LNCaP clone FGC (cell line): ENCODE data around the gene INPP4A.

Experiments used
- DNase-seq: peaks from one replicate; pipeline ENCODE4 v3.0.0-alpha.2; 2011; ENCODE audit warnings: low read depth
- H3K4me3 ChIP-seq: 2 replicates; pipeline ENCODE4 v1.5.1; 2011; ENCODE audit warnings: mild to moderate bottlenecking, low read depth, low read length, control low read depth
- TF ChIP-seq, protein P1 (sequence below): IDR thresholded peaks from 2 replicates; pipeline ENCODE4 v1.5.1; 2012; ENCODE audit warnings: mild to moderate bottlenecking; ENCODE audit not compliant: control insufficient read depth, insufficient read depth; ENCODE audit errors: extremely low read depth

The INPP4A gene

DNA sequence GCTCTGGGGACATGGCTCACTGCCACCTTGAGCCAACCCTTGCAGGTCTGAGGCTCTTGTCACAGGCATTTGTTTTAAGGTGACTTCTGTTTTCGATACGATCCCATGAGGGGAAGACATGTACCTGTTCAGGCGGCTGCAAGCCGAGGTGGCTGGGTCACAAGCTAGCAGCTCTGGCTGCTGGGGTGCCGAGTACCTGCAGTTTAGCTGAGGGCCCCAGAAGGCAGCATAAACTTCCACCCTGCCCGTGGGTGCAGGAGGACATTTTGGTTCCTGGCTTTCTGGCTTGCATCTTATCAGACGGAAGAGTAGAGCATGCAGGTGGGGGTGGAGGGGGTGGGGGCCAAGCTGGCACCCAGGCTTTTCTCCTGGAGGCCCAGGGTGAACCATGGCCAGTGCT, 135.3 kb downstream of the INPP4A start:
- H3K4me3 ChIP-seq, result no peak overlapping the region
- TF ChIP-seq, protein P1, sequence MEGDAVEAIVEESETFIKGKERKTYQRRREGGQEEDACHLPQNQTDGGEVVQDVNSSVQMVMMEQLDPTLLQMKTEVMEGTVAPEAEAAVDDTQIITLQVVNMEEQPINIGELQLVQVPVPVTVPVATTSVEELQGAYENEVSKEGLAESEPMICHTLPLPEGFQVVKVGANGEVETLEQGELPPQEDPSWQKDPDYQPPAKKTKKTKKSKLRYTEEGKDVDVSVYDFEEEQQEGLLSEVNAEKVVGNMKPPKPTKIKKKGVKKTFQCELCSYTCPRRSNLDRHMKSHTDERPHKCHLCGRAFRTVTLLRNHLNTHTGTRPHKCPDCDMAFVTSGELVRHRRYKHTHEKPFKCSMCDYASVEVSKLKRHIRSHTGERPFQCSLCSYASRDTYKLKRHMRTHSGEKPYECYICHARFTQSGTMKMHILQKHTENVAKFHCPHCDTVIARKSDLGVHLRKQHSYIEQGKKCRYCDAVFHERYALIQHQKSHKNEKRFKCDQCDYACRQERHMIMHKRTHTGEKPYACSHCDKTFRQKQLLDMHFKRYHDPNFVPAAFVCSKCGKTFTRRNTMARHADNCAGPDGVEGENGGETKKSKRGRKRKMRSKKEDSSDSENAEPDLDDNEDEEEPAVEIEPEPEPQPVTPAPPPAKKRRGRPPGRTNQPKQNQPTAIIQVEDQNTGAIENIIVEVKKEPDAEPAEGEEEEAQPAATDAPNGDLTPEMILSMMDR, result no peak
- DNase-seq, result no peak

DNA sequence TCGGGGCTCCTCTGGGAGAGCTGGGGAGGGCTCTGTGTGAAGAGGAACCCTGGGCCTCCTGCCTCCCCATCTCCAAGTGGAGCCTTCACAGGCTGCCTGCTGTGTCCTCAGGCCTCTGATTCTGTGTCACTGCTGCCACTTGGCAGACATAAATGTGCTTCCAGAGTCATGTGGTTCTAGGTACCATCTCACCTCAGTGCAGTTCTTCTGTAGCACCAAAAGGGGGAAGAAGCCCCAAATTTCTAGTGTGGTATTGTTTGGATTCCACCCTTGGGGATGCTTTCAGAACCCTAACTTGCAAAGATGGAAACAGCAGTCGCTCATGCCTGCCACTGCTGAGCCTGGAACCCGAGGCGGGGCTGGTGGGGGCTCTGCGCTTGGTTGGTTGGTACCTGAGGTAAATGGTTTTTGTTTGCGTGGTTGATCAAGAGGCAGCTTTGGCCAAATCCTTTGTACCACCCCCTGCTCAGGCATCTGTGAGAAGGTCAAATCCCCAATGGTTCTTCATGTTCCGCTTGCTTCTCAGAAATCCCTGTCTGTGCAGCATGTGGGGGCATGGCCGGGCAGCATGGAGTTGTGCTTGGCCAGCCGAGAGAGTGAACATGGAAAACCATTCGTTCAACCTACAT, 136.1 kb downstream of the INPP4A start:
- TF ChIP-seq, protein P1, result no peak
- DNase-seq, result no peak
- H3K4me3 ChIP-seq, result no peak overlapping the region

DNA sequence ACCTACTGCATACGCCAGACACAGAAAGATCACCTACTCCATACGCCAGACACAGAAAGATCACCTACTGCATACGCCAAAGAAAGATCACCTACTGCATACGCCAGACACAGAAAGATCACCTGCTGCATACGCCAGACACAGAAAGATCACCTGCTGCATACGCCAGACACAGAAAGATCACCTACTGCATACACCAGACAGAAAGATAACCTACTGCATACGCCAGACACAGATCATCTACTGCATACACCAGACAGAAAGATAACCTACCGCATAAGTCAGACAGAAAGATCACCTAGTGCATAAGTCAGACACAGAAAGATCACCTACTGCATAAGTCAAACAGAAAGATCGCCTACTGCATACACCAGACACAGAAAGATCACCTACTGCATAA, 137.9 kb downstream of the INPP4A start:
- no peak for DNase-seq
- no peak overlapping the region for H3K4me3 ChIP-seq
- TF ChIP-seq, protein P1, result no peak

DNA sequence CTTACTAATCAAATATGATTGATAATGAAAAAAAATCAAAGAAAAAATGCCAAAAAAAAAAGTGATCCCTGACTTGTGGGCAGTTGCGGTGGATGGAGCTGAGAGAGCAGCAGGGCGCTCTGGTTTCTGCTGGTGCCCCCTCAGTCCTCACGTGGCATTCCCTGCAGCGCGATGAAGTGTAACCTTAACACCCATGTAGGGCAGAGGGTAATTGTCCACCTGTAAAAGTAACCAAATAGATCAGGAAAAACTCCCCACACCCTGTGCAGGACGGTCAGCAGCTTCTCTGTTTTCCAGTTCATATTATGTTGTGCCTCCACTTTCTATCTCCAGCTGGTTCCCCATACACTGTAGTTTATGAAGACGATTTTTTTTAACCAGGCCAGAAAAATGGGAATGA, 138.6 kb downstream of the INPP4A start:
- DNase-seq, result no peak
- TF ChIP-seq, protein P1, result no peak
- H3K4me3 ChIP-seq, result no peak overlapping the region

DNA sequence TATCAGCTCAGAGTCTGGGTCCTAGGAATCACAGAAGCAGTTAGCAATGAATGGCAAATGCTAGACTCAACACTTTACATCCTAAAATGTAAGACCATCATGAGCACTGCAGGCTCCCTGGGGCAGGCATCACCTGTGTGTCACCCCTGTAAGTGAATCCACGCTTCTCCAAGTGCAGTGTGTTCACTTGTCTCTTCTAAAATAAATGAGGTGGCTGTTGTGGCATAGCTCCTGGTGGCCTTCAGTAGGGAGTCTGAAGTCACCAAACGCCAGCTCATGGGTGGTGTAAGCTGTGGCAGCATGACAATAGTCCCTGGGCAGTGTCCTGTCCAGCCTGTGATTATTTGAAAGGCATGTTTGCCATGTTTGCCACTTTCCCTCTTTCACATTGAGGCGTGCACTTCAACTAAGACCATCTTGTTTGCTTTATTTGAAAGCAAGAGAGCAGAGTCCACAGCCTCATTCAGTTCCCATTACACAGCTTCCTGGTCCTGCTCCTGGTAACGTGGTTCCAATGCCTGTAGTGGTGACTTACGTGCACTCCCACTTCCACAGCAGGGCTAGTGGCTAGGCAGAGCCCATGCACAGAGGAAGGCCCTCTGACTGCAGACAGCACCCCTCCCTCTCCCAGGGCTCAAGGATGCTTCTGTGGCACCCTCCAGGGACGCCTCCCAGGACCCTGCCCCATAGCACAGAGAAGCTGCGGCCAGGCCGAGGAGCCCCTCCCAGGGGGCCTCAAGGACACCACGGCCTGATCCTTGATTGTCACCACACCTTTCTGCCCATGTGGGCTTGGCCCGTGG, 139.4 kb downstream of the INPP4A start:
- TF ChIP-seq, protein P1, result no peak
- no peak overlapping the region for H3K4me3 ChIP-seq
- DNase-seq, result no peak

DNA sequence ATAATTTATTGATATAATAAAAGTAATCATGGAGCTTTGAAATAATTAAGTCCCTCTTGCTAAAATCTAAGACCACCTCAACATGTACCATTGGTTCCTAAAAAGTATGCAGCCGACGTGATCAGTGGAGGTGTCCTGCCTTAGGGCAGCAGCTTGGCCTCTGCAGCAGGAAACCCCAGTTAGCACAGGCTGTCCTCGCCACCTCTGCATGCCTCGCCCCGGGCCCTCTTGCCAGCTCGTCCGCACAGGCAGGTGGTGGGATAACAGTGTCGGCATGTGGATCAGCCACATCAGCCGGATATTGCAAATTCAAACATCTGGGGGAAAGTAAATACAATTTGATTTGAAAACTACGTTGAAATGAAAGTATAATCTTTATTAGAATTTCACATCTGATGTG, 140.7 kb downstream of the INPP4A start:
- no peak overlapping the region for H3K4me3 ChIP-seq
- DNase-seq, result no peak
- TF ChIP-seq, protein P1, result no peak

DNA sequence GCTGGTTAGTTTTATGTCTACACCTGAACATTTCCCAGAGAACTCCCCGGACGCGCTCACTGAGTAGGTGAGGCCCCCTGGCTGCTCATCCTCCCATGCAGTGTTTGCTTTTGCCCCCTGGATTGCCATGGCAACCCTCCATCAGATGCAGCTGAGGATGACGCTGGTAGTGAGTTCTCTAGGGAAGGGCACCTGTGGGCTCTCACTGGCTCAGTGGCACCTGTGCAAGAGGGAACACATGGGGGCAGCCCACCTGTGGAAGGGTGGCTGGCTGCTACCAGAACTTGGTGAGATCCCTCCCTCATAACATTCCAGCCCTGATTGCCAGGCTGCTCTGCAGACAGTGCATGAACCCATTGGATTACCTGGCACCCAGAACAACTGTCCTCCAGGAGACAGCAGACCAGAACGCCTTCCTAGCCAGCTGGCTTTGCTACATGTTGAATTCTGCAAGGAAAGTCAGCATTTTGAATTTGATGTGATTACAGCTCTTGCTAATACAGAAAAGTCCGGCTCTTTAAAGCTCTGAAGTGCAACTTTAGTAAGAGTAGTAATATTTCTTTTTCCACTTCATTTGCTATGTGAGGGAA, 142.0 kb downstream of the INPP4A start:
- no peak for DNase-seq
- H3K4me3 ChIP-seq, result no peak overlapping the region
- TF ChIP-seq, protein P1, result no peak
